BLaER1 (cell line): Measurements from ENCODE around the gene FNDC3B.

Source experiments
- H3K27ac ChIP-seq: shearing (Covaris generic); formaldehyde crosslinking; 2 replicates; pipeline ENCODE4 v1.8.1; 2022
- H3K27me3 ChIP-seq: shearing (Covaris generic); formaldehyde crosslinking; 2 replicates; pipeline ENCODE4 v1.8.1; 2022
- H3K36me3 ChIP-seq: shearing (Covaris generic); formaldehyde crosslinking; 2 replicates; pipeline ENCODE4 v1.8.1; 2022
- H3K4me1 ChIP-seq: shearing (Covaris generic); formaldehyde crosslinking; 2 replicates; pipeline ENCODE4 v1.8.1; 2022
- H3K4me2 ChIP-seq: shearing (Covaris generic); formaldehyde crosslinking; 2 replicates; pipeline ENCODE4 v1.8.1; 2022
- H3K4me3 ChIP-seq: shearing (Covaris generic); formaldehyde crosslinking; 2 replicates; pipeline ENCODE4 v1.8.1; 2022
- H3K9ac ChIP-seq: shearing (Covaris generic); formaldehyde crosslinking; 2 replicates; pipeline ENCODE4 v1.8.1; 2022
- H3K9me3 ChIP-seq: shearing (Covaris generic); formaldehyde crosslinking; 2 replicates; pipeline ENCODE4 v1.8.1; 2022
- H4K20me1 ChIP-seq: shearing (Covaris generic); formaldehyde crosslinking; 2 replicates; pipeline ENCODE4 v1.8.1; 2022
- Cebpa-rat ChIP-seq: shearing (Covaris generic); IDR thresholded peaks from 2 replicates; pipeline ENCODE4 v1.8.1; 2022

Gene FNDC3B

GRCh38 chr3:172390792-172391191, 351.4 kb downstream of the FNDC3B start:
- H3K36me3 ChIP-seq, result peaks cover 12% of the 10 kb centered on the region
- TF ChIP-seq Cebpa-rat, result no peak

GRCh38 chr3:172391592-172392302, 352.4 kb downstream of the FNDC3B start:
- H3K9me3 ChIP-seq, result no peaks in the 10 kb centered on the region
- no peak overlapping the region for H3K27ac ChIP-seq
- TF ChIP-seq Cebpa-rat, result no peak
- H4K20me1 ChIP-seq, result no peaks in the 10 kb centered on the region
- H3K27me3 ChIP-seq, result no peaks in the 10 kb centered on the region
- H3K4me2 ChIP-seq, result no peak overlapping the region
- H3K4me1 ChIP-seq, result no peaks in the 10 kb centered on the region
- no peak overlapping the region for H3K9ac ChIP-seq
- no peak overlapping the region for H3K4me3 ChIP-seq
- H3K36me3 ChIP-seq, result peaks cover 16% of the 10 kb centered on the region

More at GRCh38 chr3:172390792-172391191, 351.4 kb downstream of the FNDC3B start:
- no peaks in the 10 kb centered on the region for H3K27me3 ChIP-seq
- H3K4me2 ChIP-seq, result no peak overlapping the region
- no peak overlapping the region for H3K4me3 ChIP-seq
- no peaks in the 10 kb centered on the region for H4K20me1 ChIP-seq
- H3K27ac ChIP-seq, result no peak overlapping the region
- H3K9me3 ChIP-seq, result no peaks in the 10 kb centered on the region
- no peak overlapping the region for H3K9ac ChIP-seq
- no peaks in the 10 kb centered on the region for H3K4me1 ChIP-seq

GRCh38 chr3:172394692-172395091, 355.3 kb downstream of the FNDC3B start:
- H3K27me3 ChIP-seq, result no peaks in the 10 kb centered on the region
- H4K20me1 ChIP-seq, result no peaks in the 10 kb centered on the region
- no peaks in the 10 kb centered on the region for H3K9me3 ChIP-seq
- no peak for TF ChIP-seq Cebpa-rat
- no peak overlapping the region for H3K9ac ChIP-seq
- H3K36me3 ChIP-seq, result peaks cover 9% of the 10 kb centered on the region; the same call in 1 of the 2 replicates
- H3K27ac ChIP-seq, result no peak overlapping the region
- H3K4me2 ChIP-seq, result no peak overlapping the region
- H3K4me1 ChIP-seq, result no peaks in the 10 kb centered on the region
- H3K4me3 ChIP-seq, result no peak overlapping the region

GRCh38 chr3:172396400-172396799, 357.0 kb downstream of the FNDC3B start:
- Histone ChIP-seq H3K9ac (no peak overlapping the region), H3K27me3 (no peaks in the 10 kb centered on the region), H4K20me1 (no peaks in the 10 kb centered on the region), H3K36me3 (peaks cover 13% of the 10 kb centered on the region), H3K27ac (no peak overlapping the region), H3K4me1 (no peaks in the 10 kb centered on the region), H3K4me2 (no peak overlapping the region), H3K9me3 (no peaks in the 10 kb centered on the region), H3K4me3 (no peak overlapping the region)
- no peak for TF ChIP-seq Cebpa-rat

- Histone ChIP-seq H3K4me2 (no peak overlapping the region), H3K27me3 (no peaks in the 10 kb centered on the region), H3K4me1 (no peaks in the 10 kb centered on the region), H3K4me3 (no peak overlapping the region), H3K9ac (no peak overlapping the region), H3K9me3 (no peaks in the 10 kb centered on the region), H4K20me1 (no peaks in the 10 kb centered on the region), H3K27ac (no peak overlapping the region), H3K36me3 (peaks cover 13% of the 10 kb centered on the region)
- no peak; the same call in 1 of the 2 replicates for TF ChIP-seq Cebpa-rat
These were observed 358.5 kb downstream of the FNDC3B start for GRCh38 chr3:172397716-172398405.

GRCh38 chr3:172398484-172398883, 359.1 kb downstream of the FNDC3B start:
- H3K4me2 ChIP-seq, result no peak overlapping the region
- H3K27ac ChIP-seq, result no peak overlapping the region
- no peaks in the 10 kb centered on the region for H4K20me1 ChIP-seq
- no peak overlapping the region for H3K9ac ChIP-seq
- H3K4me3 ChIP-seq, result no peak overlapping the region
- H3K27me3 ChIP-seq, result no peaks in the 10 kb centered on the region
- H3K9me3 ChIP-seq, result no peaks in the 10 kb centered on the region
- no peak for TF ChIP-seq Cebpa-rat
- H3K36me3 ChIP-seq, result peaks cover 13% of the 10 kb centered on the region
- no peaks in the 10 kb centered on the region for H3K4me1 ChIP-seq

- Histone ChIP-seq H3K9ac (no peak overlapping the region), H3K4me3 (no peak overlapping the region), H3K36me3 (peaks cover 7% of the 10 kb centered on the region), H3K4me2 (no peak overlapping the region), H3K4me1 (no peaks in the 10 kb centered on the region), H3K27me3 (no peaks in the 10 kb centered on the region), H3K27ac (no peak overlapping the region), H4K20me1 (no peaks in the 10 kb centered on the region), H3K9me3 (no peaks in the 10 kb centered on the region)
- TF ChIP-seq Cebpa-rat, result no peak
These were observed 362.7 kb downstream of the FNDC3B start for GRCh38 chr3:172402090-172402489.

- Histone ChIP-seq H3K36me3 (peaks cover 4% of the 10 kb centered on the region), H3K4me3 (no peak overlapping the region)
- no peak for TF ChIP-seq Cebpa-rat
These were observed 363.7 kb downstream of the FNDC3B start for GRCh38 chr3:172402892-172403643.

GRCh38 chr3:172404237-172404962, 365.0 kb downstream of the FNDC3B start:
- Histone ChIP-seq H3K36me3 (peaks cover 4% of the 10 kb centered on the region), H3K4me1 (no peaks in the 10 kb centered on the region), H3K27me3 (no peaks in the 10 kb centered on the region), H4K20me1 (no peaks in the 10 kb centered on the region), H3K9me3 (no peaks in the 10 kb centered on the region), H3K9ac (no peak overlapping the region), H3K27ac (no peak overlapping the region), H3K4me2 (no peak overlapping the region), H3K4me3 (no peak overlapping the region)
- TF ChIP-seq Cebpa-rat, result no peak

More at GRCh38 chr3:172402892-172403643, 363.7 kb downstream of the FNDC3B start:
- H3K4me2 ChIP-seq, result no peak overlapping the region
- no peaks in the 10 kb centered on the region for H4K20me1 ChIP-seq
- no peak overlapping the region for H3K9ac ChIP-seq
- H3K9me3 ChIP-seq, result no peaks in the 10 kb centered on the region
- no peaks in the 10 kb centered on the region for H3K27me3 ChIP-seq
- H3K27ac ChIP-seq, result no peak overlapping the region
- no peaks in the 10 kb centered on the region for H3K4me1 ChIP-seq
